Activated naive CD8-positive, alpha-beta T cell treated with anti-CD3 and anti-CD28 coated beads, Interleukin-2, amount 10 ng/mL, durations not matched to agents 7 days and 5 days (primary cell): ENCODE results near the gene ZNF888. TPM values are rescaled to one million over a fixed set of nuclear protein-coding genes. Genes with fewer than 3 reads are reported as not detected.
"Not testable (repeated sequence)": the region's sequence is repeated elsewhere in the genome, so short reads cannot be mapped to it uniquely, and the experiment has no call there.

Experiments used
- ATAC-seq: fragments of 150-1000 bp; cut with Tn5 transposase; one replicate; pipeline ENCODE4 v1.10.0; 2021; ENCODE audit warnings: low read depth, moderate library complexity
- POLR2A ChIA-PET: fragments of 350-600 bp; sonication (Branson Sonifier 250); formaldehyde crosslinking; loops from one replicate; lab custom pipeline; 2021; ENCODE audit warnings: antibody characterized with exemption; lab: Charles Lee
- DNase-seq: peaks from one replicate; pipeline ENCODE4 v3.0.0; 2021
- H3K27ac Mint-ChIP-seq: one replicate; pipeline ENCODE4 v1.8.0; 2022; ENCODE audit warnings: mild to moderate bottlenecking, mixed read lengths
- H3K27me3 Mint-ChIP-seq: one replicate; pipeline ENCODE4 v1.8.0; 2022; ENCODE audit warnings: mild to moderate bottlenecking, moderate library complexity, mixed read lengths
- H3K36me3 Mint-ChIP-seq: one replicate; pipeline ENCODE4 v1.8.0; 2021; ENCODE audit warnings: mild to moderate bottlenecking, mixed read lengths
- H3K4me1 Mint-ChIP-seq: one replicate; pipeline ENCODE4 v1.8.0; 2021; ENCODE audit warnings: mixed read lengths
- H3K4me3 Mint-ChIP-seq: one replicate; pipeline ENCODE4 v1.8.0; 2022; ENCODE audit warnings: mild to moderate bottlenecking, moderate library complexity, mixed read lengths
- H3K9me3 Mint-ChIP-seq: one replicate; pipeline ENCODE4 v1.8.0; 2021; ENCODE audit warnings: mixed read lengths
- total RNA-seq, 2 experiments: library from RNA; stranded (reverse); gene quantifications; one replicate each; pipeline ENCODE4 v1.2.3, GENCODE V29; 2021

Gene ZNF888
- total RNA-seq, 2 experiments from 2014 or later = 9.8 to 10.4 TPM

GRCh38 chr19:52935434-52935833 lies 12.2 kb upstream of the ZNF888 start:
- POLR2A ChIA-PET = no interaction called here
- H3K9me3 Mint-ChIP-seq = peaks cover 28% of the 10 kb centered on the region
- DNase-seq (no peak), ATAC-seq (no peak)
- no peak overlapping the region for H3K4me3 Mint-ChIP-seq
- H3K4me1 Mint-ChIP-seq = peaks cover 13% of the 10 kb centered on the region
- H3K27me3 Mint-ChIP-seq = no peaks in the 10 kb centered on the region
- H3K27ac Mint-ChIP-seq = no peak overlapping the region
- H3K36me3 Mint-ChIP-seq = peaks cover 64% of the 10 kb centered on the region

- Mint-ChIP-seq H3K4me1 (peaks cover 13% of the 10 kb centered on the region), H3K36me3 (peaks cover 40% of the 10 kb centered on the region)
- POLR2A ChIA-PET = interaction anchor here (0.6 to 0.7 kb wide), 2 partner anchors 66 to 111 kb away, joined by 3 to 4 read pairs; no protein-coding TSS in a partner anchor
- DNase-seq, H3K27me3 Mint-ChIP-seq, H3K4me3 Mint-ChIP-seq, ATAC-seq, H3K27ac Mint-ChIP-seq, H3K9me3 Mint-ChIP-seq: not testable (repeated sequence)
Measured at GRCh38 chr19:52924641-52925040, 1.4 kb upstream of the ZNF888 start.

GRCh38 chr19:52923778-52924593 lies 758 bp upstream of the ZNF888 start:
- Mint-ChIP-seq H3K27me3 (no peaks in the 10 kb centered on the region), H3K36me3 (peaks cover 35% of the 10 kb centered on the region), H3K9me3 (peaks cover 5% of the 10 kb centered on the region), H3K4me3 (peak overlapping the region; percentile 94), H3K4me1 (peaks cover 13% of the 10 kb centered on the region), H3K27ac (peak overlapping the region; percentile 90)
- POLR2A ChIA-PET = interaction anchor here (0.6 to 0.7 kb wide), 2 partner anchors 66 to 110 kb away, joined by 3 to 4 read pairs; no protein-coding TSS in a partner anchor
- no peak for ATAC-seq
- DNase-seq = no peak

- peaks cover 57% of the 10 kb centered on the region for H3K36me3 Mint-ChIP-seq
- H3K9me3 Mint-ChIP-seq = peaks cover 8% of the 10 kb centered on the region
- DNase-seq (no peak), ATAC-seq (no peak)
- POLR2A ChIA-PET = interaction anchor here (0.5 kb wide), 1 partner anchor 16 kb away, joined by 3 read pairs; no protein-coding TSS in a partner anchor
- H3K27me3 Mint-ChIP-seq = no peaks in the 10 kb centered on the region
- H3K4me3 Mint-ChIP-seq = no peak overlapping the region
- H3K27ac Mint-ChIP-seq = no peak overlapping the region
- peaks cover 12% of the 10 kb centered on the region for H3K4me1 Mint-ChIP-seq
Measured at GRCh38 chr19:52917531-52917930, 5.7 kb downstream of the ZNF888 start.

GRCh38 chr19:52910648-52911047 lies 12.6 kb downstream of the ZNF888 start:
- POLR2A ChIA-PET = interaction anchor here (0.6 kb wide), 1 partner anchor 534 kb away, joined by 3 read pairs; no protein-coding TSS in a partner anchor
- ATAC-seq = no peak
- H3K4me1 Mint-ChIP-seq = no peaks in the 10 kb centered on the region
- H3K27ac Mint-ChIP-seq = no peak overlapping the region
- H3K9me3 Mint-ChIP-seq = peaks cover 34% of the 10 kb centered on the region
- H3K36me3 Mint-ChIP-seq = peaks cover 79% of the 10 kb centered on the region
- no peaks in the 10 kb centered on the region for H3K27me3 Mint-ChIP-seq
- no peak for DNase-seq
- no peak overlapping the region for H3K4me3 Mint-ChIP-seq

GRCh38 chr19:52904052-52904780 lies 19.0 kb downstream of the ZNF888 start:
- not testable (repeated sequence) for H3K27ac Mint-ChIP-seq

GRCh38 chr19:52901842-52902241 lies 21.4 kb downstream of the ZNF888 start:
- H3K27me3 Mint-ChIP-seq = no peaks in the 10 kb centered on the region
- DNase-seq (no peak), ATAC-seq (no peak)
- peaks cover 28% of the 10 kb centered on the region for H3K36me3 Mint-ChIP-seq
- POLR2A ChIA-PET = interaction anchor here (0.7 kb wide), 1 partner anchor 16 kb away, joined by 3 read pairs; no protein-coding TSS in a partner anchor
- peaks cover 6% of the 10 kb centered on the region for H3K4me1 Mint-ChIP-seq
- H3K27ac Mint-ChIP-seq = no peak overlapping the region
- peaks cover 23% of the 10 kb centered on the region for H3K9me3 Mint-ChIP-seq
- H3K4me3 Mint-ChIP-seq = no peak overlapping the region

More at GRCh38 chr19:52904052-52904780, 19.0 kb downstream of the ZNF888 start:
- H3K27me3 Mint-ChIP-seq, DNase-seq, ATAC-seq, H3K4me3 Mint-ChIP-seq, POLR2A ChIA-PET, H3K4me1 Mint-ChIP-seq: not testable (repeated sequence)
- Mint-ChIP-seq H3K36me3 (peaks cover 41% of the 10 kb centered on the region), H3K9me3 (peaks cover 30% of the 10 kb centered on the region)

- POLR2A ChIA-PET, ATAC-seq, DNase-seq, H3K4me1 Mint-ChIP-seq, H3K27me3 Mint-ChIP-seq, H3K9me3 Mint-ChIP-seq: not testable (repeated sequence)
- Mint-ChIP-seq H3K4me3 (peak overlapping the region; percentile 48), H3K27ac (peak overlapping the region; percentile 48), H3K36me3 (peaks cover 27% of the 10 kb centered on the region)
Measured at GRCh38 chr19:52898596-52898995, 24.6 kb downstream of the ZNF888 start.

GRCh38 chr19:52898101-52898500 lies 25.1 kb downstream of the ZNF888 start:
- Mint-ChIP-seq H3K9me3 (peaks cover 5% of the 10 kb centered on the region), H3K36me3 (peaks cover 29% of the 10 kb centered on the region), H3K27ac (peak overlapping the region; percentile 94), H3K4me3 (peak overlapping the region; percentile 90), H3K27me3 (no peaks in the 10 kb centered on the region), H3K4me1 (peaks cover 9% of the 10 kb centered on the region)
- ATAC-seq (no peak), DNase-seq (no peak)
- POLR2A ChIA-PET = interaction anchor here (1.1 kb wide), 1 partner anchor 209 kb away, joined by 3 read pairs; no protein-coding TSS in a partner anchor

- H3K36me3 Mint-ChIP-seq = peaks cover 35% of the 10 kb centered on the region
- peaks cover 5% of the 10 kb centered on the region for H3K9me3 Mint-ChIP-seq
- H3K27ac Mint-ChIP-seq = peak within 1 kb of the TSS; percentile 94
- POLR2A ChIA-PET = interaction anchor here (0.6 to 1.2 kb wide), 3 partner anchors 71 to 624 kb away, joined by 3 read pairs; no protein-coding TSS in a partner anchor
- H3K4me3 Mint-ChIP-seq = peak within 1 kb of the TSS; percentile 90
- H3K4me1 Mint-ChIP-seq = peaks cover 11% of the 10 kb centered on the region
- no peaks in the 10 kb centered on the region for H3K27me3 Mint-ChIP-seq
- DNase-seq (peak; percentile 94), ATAC-seq (peak; percentile 100)
Measured at GRCh38 chr19:52897138-52897935, 25.9 kb downstream of the ZNF888 start, which contains the start of gene ZNF320. Gene ZNF320, minus strand, starts transcription at chr19:52897635. Its CDS starts 7,380 bp downstream, at chr19:52890255.

- no peak for DNase-seq
- Mint-ChIP-seq H3K27me3 (no peaks in the 10 kb centered on the region), H3K27ac (peak overlapping the region; percentile 94), H3K9me3 (peaks cover 5% of the 10 kb centered on the region), H3K36me3 (peaks cover 41% of the 10 kb centered on the region), H3K4me1 (peaks cover 11% of the 10 kb centered on the region), H3K4me3 (peak overlapping the region; percentile 90)
- POLR2A ChIA-PET = interaction anchor here (0.6 to 1.2 kb wide), 2 partner anchors 262 to 624 kb away, joined by 3 to 4 read pairs; no protein-coding TSS in a partner anchor
- no peak for ATAC-seq
Measured at GRCh38 chr19:52896431-52897137, 26.6 kb downstream of the ZNF888 start.

- POLR2A ChIA-PET = no interaction called here
- DNase-seq = no peak
- Mint-ChIP-seq H3K4me3 (no peak overlapping the region), H3K27ac (no peak overlapping the region), H3K36me3 (peaks cover 79% of the 10 kb centered on the region), H3K9me3 (peaks cover 16% of the 10 kb centered on the region), H3K27me3 (no peaks in the 10 kb centered on the region), H3K4me1 (peaks cover 3% of the 10 kb centered on the region)
- ATAC-seq = no peak
Measured at GRCh38 chr19:52891336-52891735, 31.9 kb downstream of the ZNF888 start.
